IMR-90 (cell line): ENCODE measurements around the gene NPAS2. TPM values are rescaled to one million over a fixed set of nuclear protein-coding genes. Genes with fewer than 3 reads are reported as not detected.

Source experiments
- ATAC-seq: fragments of 200-7000 bp; cut with Tn5 transposase; 2 replicates; pipeline ENCODE4 v1.9.1; 2020; ENCODE audit warnings: low read depth, mild to moderate bottlenecking, moderate library complexity
- BruUV-seq: library from RNA; stranded (reverse); fragments of 400-500 nt; replicated peaks from 2 replicates; lab custom pipeline; 2021; lab: Mats Ljungman, UMichigan
- CTCF ChIA-PET: fragments of 300-600 bp; formaldehyde crosslinking; extraction: SDS; loops from one replicate; lab custom pipeline; 2021; ENCODE audit warnings: antibody characterized with exemption; lab: Yijun Ruan, JAX
- POLR2A ChIA-PET: fragments of 300-600 bp; sonication (Branson Sonifier 250); formaldehyde crosslinking; loops from one replicate; lab custom pipeline; 2022; ENCODE audit warnings: antibody characterized with exemption; ENCODE audit not compliant: unreplicated experiment; lab: Charles Lee
- DNase-seq: peaks from one replicate; pipeline ENCODE4 v3.0.0; 2013
- H2AFZ ChIP-seq: replicated peaks from 2 replicates; pipeline ENCODE3; 2013; ENCODE audit warnings: low read length, mild to moderate bottlenecking; ENCODE audit not compliant: poor library complexity
- H2AK5ac ChIP-seq: 2 replicates; pipeline ENCODE4 v1.6.1; 2013; ENCODE audit warnings: low read depth, low read length, inconsistent platforms
- H2AK9ac ChIP-seq: replicated peaks from 2 replicates; pipeline ENCODE3; 2013; ENCODE audit warnings: mild to moderate bottlenecking, low read depth, low read length, moderate library complexity; ENCODE audit not compliant: poor library complexity
- H2BK120ac ChIP-seq: 2 replicates; pipeline ENCODE4 v1.6.1; 2013; ENCODE audit warnings: low read depth, low read length, inconsistent platforms
- H2BK15ac ChIP-seq: 3 replicates; pipeline ENCODE4 v1.6.1; 2013; ENCODE audit warnings: low read depth, low read length, inconsistent platforms
- H2BK20ac ChIP-seq: 2 replicates; pipeline ENCODE4 v1.6.1; 2013; ENCODE audit warnings: low read depth, mild to moderate bottlenecking, inconsistent platforms, low read length, moderate library complexity
- H2BK5ac ChIP-seq: 2 replicates; pipeline ENCODE4 v1.6.1; 2013; ENCODE audit warnings: mild to moderate bottlenecking, low read depth, low read length, inconsistent platforms; ENCODE audit not compliant: poor library complexity, severe bottlenecking
- H3K14ac ChIP-seq: replicated peaks from 2 replicates; pipeline ENCODE4 v1.6.1; 2013; ENCODE audit warnings: low read depth, low read length, inconsistent platforms
- H3K18ac ChIP-seq: 2 replicates; pipeline ENCODE4 v1.6.1; 2013; ENCODE audit warnings: low read depth, low read length, control low read depth
- H3K23ac ChIP-seq: 2 replicates; pipeline ENCODE4 v1.6.1; 2013; ENCODE audit warnings: low read depth, low read length, inconsistent platforms
- H3K27ac ChIP-seq: 2 replicates; pipeline ENCODE4 v1.5.1; 2013; ENCODE audit warnings: mild to moderate bottlenecking, control low read depth, low read length; ENCODE audit not compliant: insufficient read depth
- H3K27me3 ChIP-seq: 2 replicates; pipeline ENCODE4 v1.6.1; 2013; ENCODE audit warnings: low read length; ENCODE audit not compliant: control insufficient read depth, insufficient read depth
- H3K36me3 ChIP-seq: 2 replicates; pipeline ENCODE4 v1.6.1; 2013; ENCODE audit warnings: low read length, mixed read lengths; ENCODE audit not compliant: control insufficient read depth, insufficient read depth
- H3K4ac ChIP-seq: 2 replicates; pipeline ENCODE4 v1.6.1; 2013; ENCODE audit warnings: low read depth, low read length, inconsistent platforms
- H3K4me1 ChIP-seq: 2 replicates; pipeline ENCODE4 v1.6.1; 2013; ENCODE audit warnings: low read length, mixed read lengths; ENCODE audit not compliant: control insufficient read depth, insufficient read depth
- H3K4me2 ChIP-seq: 2 replicates; pipeline ENCODE4 v1.6.1; 2013; ENCODE audit warnings: low read depth, mild to moderate bottlenecking, control low read depth, low read length, moderate library complexity
- H3K4me3 ChIP-seq: 2 replicates; pipeline ENCODE4 v1.5.1; 2013; ENCODE audit warnings: low read depth, mild to moderate bottlenecking, control low read depth, low read length, moderate library complexity; ENCODE audit not compliant: insufficient read depth
- H3K56ac ChIP-seq: 2 replicates; pipeline ENCODE4 v1.6.1; 2013; ENCODE audit warnings: low read length, inconsistent platforms; ENCODE audit not compliant: insufficient read depth; ENCODE audit errors: extremely low read depth
- H3K79me1 ChIP-seq, 2 experiments: 2 replicates each; pipeline ENCODE4 v1.6.1; 2013; ENCODE audit warnings: low read length in 2 of 2, inconsistent platforms in 1 of 2, low read depth in 1 of 2
- H3K9ac ChIP-seq: 2 replicates; pipeline ENCODE4 v1.6.1; 2013; ENCODE audit warnings: low read depth, low read length, control low read depth
- H3K9me1 ChIP-seq: 2 replicates; pipeline ENCODE4 v1.6.1; 2013; ENCODE audit warnings: low read length, inconsistent platforms; ENCODE audit not compliant: insufficient read depth
- H3K9me3 ChIP-seq: 2 replicates; pipeline ENCODE4 v1.6.1; 2013; ENCODE audit warnings: low read length; ENCODE audit not compliant: control insufficient read depth, insufficient read depth
- H4K20me1 ChIP-seq: 2 replicates; pipeline ENCODE4 v1.6.1; 2013; ENCODE audit warnings: low read length, inconsistent platforms; ENCODE audit not compliant: insufficient read depth
- H4K5ac ChIP-seq: 2 replicates; pipeline ENCODE4 v1.6.1; 2013; ENCODE audit warnings: mild to moderate bottlenecking, low read depth, low read length, control low read depth
- H4K8ac ChIP-seq, 2 experiments: 2 replicates each; pipeline ENCODE4 v1.6.1; 2013; ENCODE audit warnings: low read depth in 2 of 2, low read length in 2 of 2, control low read depth in 1 of 2, inconsistent platforms in 1 of 2
- H4K91ac ChIP-seq: 2 replicates; pipeline ENCODE4 v1.6.1; 2013; ENCODE audit warnings: low read depth, low read length, inconsistent platforms; ENCODE audit not compliant: insufficient read depth
- BHLHE40 ChIP-seq: fragments of 150-350 bp; IDR thresholded peaks from 2 replicates; pipeline ENCODE4 v1.6.1; 2016; ENCODE audit warnings: mild to moderate bottlenecking, low read depth, low read length
- CEBPB ChIP-seq: IDR thresholded peaks from 2 replicates; pipeline ENCODE4 v1.6.1; 2012; ENCODE audit warnings: low read depth, low read length, improper control_type of control experiment
- CHD1 ChIP-seq: IDR thresholded peaks from 2 replicates; pipeline ENCODE4 v1.6.1; 2012; ENCODE audit warnings: low read depth, low read length, improper control_type of control experiment
- MAFK ChIP-seq: IDR thresholded peaks from 2 replicates; pipeline ENCODE4 v1.6.1; 2012; ENCODE audit warnings: low read depth, low read length, improper control_type of control experiment
- MAZ ChIP-seq: IDR thresholded peaks from 2 replicates; pipeline ENCODE4 v1.6.1; 2012; ENCODE audit warnings: low read depth, mild to moderate bottlenecking, low read length, improper control_type of control experiment, moderate library complexity, borderline replicate concordance
- MXI1 ChIP-seq: IDR thresholded peaks from 2 replicates; pipeline ENCODE4 v1.6.1; 2012; ENCODE audit warnings: low read depth, mild to moderate bottlenecking, low read length, moderate library complexity, borderline replicate concordance
- NFE2L2 ChIP-seq: fragments of 150-350 bp; IDR thresholded peaks from 2 replicates; pipeline ENCODE4 v1.6.1; 2016; ENCODE audit warnings: low read depth, mild to moderate bottlenecking, low read length
- SMC3 ChIP-seq: fragments of 150-350 bp; IDR thresholded peaks from 2 replicates; pipeline ENCODE4 v1.6.1; 2016; ENCODE audit warnings: low read depth, mild to moderate bottlenecking, antibody characterized with exemption, low read length, moderate library complexity
- WGBS, 2 experiments: methylation state at CpG; one replicate each; pipeline versions ENCODE4 v1.1.5 to v1.1.7; 2013; ENCODE audit warnings: missing lambda C conversion rate in 2 of 2; ENCODE audit not compliant: insufficient read length in 1 of 2; ENCODE audit errors: extremely low coverage in 2 of 2; 5-methylcytosine and 5-hydroxymethylcytosine counted together
- dilution Hi-C: fragments of 300-500 bp; cut with HindIII; formaldehyde crosslinking; loops from one replicate; pipeline ENCODE4 v1.14.3; 2018; ENCODE audit warnings: low sequenced_read_pairs; ENCODE audit not compliant: unreplicated experiment
- in situ Hi-C: fragments of 300-500 bp; cut with MboI; formaldehyde crosslinking; loops from 3 replicates; pipeline ENCODE4 v1.14.3; 2019; ENCODE audit warnings: low sequenced_read_pairs, inconsistent platforms, mixed read lengths
- intact Hi-C: fragments of 100-400 bp; cut with micrococcal nuclease; formaldehyde crosslinking; loops from 2 replicates; pipeline ENCODE4 v1.10.0; 2022
- polyA plus RNA-seq, 3 experiments: library from polyadenylated mRNA; depleted of rRNA; stranded (reverse); fragments of >200 nt; gene quantifications; 2 replicates each; pipeline ENCODE4 v1.2.3, GENCODE V29; 2012; ENCODE audit warnings: low replicate concordance in 1 of 3
- total RNA-seq: library from RNA; depleted of rRNA; stranded (reverse); fragments of >200 nt; gene quantifications from 2 replicates; pipeline ENCODE4 v1.2.3, GENCODE V29; 2012
- TF ChIP-seq, protein P1 (sequence below): conservative IDR thresholded peaks from 2 replicates; pipeline ENCODE4 v1.5.1; 2012; ENCODE audit warnings: mild to moderate bottlenecking, low read depth, low read length, improper control_type of control experiment

NPAS2 gene
- total and polyA plus RNA-seq, 2 of the 4 experiments (the other 2 are of a cell fraction): 5.2 to 14.8 TPM

DNA sequence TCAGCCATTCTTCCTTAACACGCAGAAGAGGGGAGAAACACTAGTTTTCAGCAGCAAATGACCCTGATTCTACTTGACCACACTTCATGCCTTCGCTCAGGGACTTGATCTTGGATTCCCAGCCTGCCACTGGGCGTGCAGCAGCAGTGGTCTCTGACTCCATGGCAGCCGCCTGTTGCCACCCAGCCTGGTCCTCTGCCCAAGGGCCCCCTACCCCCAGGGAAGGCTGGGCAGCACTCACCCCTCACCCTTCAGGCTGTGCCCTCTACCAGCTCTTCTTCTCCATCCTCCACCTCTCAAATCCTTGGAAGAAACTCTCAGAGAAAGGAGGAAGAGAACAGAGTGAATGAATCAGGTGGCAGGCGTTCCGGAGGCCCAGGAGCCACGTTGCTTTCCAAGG is 150.1 kb downstream of the NPAS2 start:
- Histone ChIP-seq H3K23ac (no peak overlapping the region), H2BK20ac (no peak overlapping the region), H2BK120ac (no peak overlapping the region), H2AFZ (no peak overlapping the region), H3K9ac (no peak overlapping the region), H3K4me3 (no peak overlapping the region), H2AK9ac (no peak overlapping the region), H3K9me3 (no peaks in the 10 kb centered on the region), H4K5ac (no peak overlapping the region), H4K8ac (no peak overlapping the region), H3K4ac (no peak overlapping the region), H3K27ac (no peak overlapping the region), H3K79me1 (no peaks in the 10 kb centered on the region), H3K4me2 (no peak overlapping the region), H2AK5ac (no peak overlapping the region), H4K91ac (no peak overlapping the region), H3K56ac (no peak overlapping the region), H3K14ac (no peak overlapping the region), H4K20me1 (no peaks in the 10 kb centered on the region), H3K36me3 (peaks cover 30% of the 10 kb centered on the region), H3K18ac (no peak overlapping the region), H2BK15ac (no peak overlapping the region), H3K27me3 (no peaks in the 10 kb centered on the region), H3K9me1 (peaks cover 6% of the 10 kb centered on the region; the same call in 1 of the 2 replicates), H2BK5ac (no peak overlapping the region), H3K4me1 (no peaks in the 10 kb centered on the region)
- dilution Hi-C loops: no loop called here
- CTCF ChIA-PET: no interaction called here
- intact Hi-C loops: no loop called here
- DNase-seq: no peak
- no TSS peak for BruUV-seq
- no peak for ATAC-seq
- in situ Hi-C loops: loop anchor here (5.0 kb wide), 1 partner anchor 148 kb away; the partner anchor contains the start of gene NPAS2
- TF ChIP-seq MXI1 (no peak), CEBPB (no peak), NFE2L2 (no peak), CHD1 (no peak), MAFK (no peak), MAZ (no peak), SMC3 (no peak), BHLHE40 (no peak)
- TF ChIP-seq, protein P1, sequence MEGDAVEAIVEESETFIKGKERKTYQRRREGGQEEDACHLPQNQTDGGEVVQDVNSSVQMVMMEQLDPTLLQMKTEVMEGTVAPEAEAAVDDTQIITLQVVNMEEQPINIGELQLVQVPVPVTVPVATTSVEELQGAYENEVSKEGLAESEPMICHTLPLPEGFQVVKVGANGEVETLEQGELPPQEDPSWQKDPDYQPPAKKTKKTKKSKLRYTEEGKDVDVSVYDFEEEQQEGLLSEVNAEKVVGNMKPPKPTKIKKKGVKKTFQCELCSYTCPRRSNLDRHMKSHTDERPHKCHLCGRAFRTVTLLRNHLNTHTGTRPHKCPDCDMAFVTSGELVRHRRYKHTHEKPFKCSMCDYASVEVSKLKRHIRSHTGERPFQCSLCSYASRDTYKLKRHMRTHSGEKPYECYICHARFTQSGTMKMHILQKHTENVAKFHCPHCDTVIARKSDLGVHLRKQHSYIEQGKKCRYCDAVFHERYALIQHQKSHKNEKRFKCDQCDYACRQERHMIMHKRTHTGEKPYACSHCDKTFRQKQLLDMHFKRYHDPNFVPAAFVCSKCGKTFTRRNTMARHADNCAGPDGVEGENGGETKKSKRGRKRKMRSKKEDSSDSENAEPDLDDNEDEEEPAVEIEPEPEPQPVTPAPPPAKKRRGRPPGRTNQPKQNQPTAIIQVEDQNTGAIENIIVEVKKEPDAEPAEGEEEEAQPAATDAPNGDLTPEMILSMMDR: no peak
- no CpG with 5 or more reads among the region's 7 CpGs for WGBS, 2 experiments
- POLR2A ChIA-PET: no interaction called here
